Adrenal gland (tissue), 5 donors: ENCODE data around the gene ERGIC2.

Source experiments
- POLR2A ChIP-seq, 2 donors: fragments of 450-650 bp; IDR thresholded peaks; one replicate each; pipeline ENCODE4 v1.6.1; 2017; ENCODE audit warnings: antibody characterized with exemption in 2 of 2, mild to moderate bottlenecking in 2 of 2, moderate library complexity in 1 of 2
- TF ChIP-seq, protein P1 (sequence below), 6 experiments: fragments of 450-650 bp in 4 of 6; fragments of 200-600 bp in 2 of 6; sonication (generic) in 1 of 6; IDR thresholded peaks; 1 replicate in 5 of 6; 2 replicates in 1 of 6; pipeline versions ENCODE4 v1.5.1 to v1.8.0; 2016 to 2021; ENCODE audit warnings: antibody characterized with exemption in 6 of 6, mild to moderate bottlenecking in 2 of 6, moderate library complexity in 1 of 6
- donor health status: DM: no; HTN: no; CAD: no.

DNA sequence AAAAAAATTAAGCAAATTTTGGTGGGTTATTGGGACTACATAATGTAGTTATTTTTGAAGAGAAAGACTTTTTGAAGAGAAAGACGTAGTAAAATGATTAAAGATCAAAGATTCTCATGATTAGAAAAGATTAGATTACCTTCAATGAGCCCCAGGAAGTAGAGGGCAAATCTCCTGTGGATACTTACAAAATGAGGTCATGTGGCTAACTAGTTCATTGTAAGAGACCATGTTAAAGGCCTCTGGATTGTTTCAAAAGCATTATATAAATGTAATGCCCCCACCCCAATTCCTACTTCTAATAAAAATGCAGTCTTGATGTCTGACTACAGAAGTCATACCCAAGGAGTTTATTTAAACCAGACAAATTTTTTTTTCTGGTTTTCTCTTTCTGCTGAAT lies 93.3 kb downstream of the ERGIC2 start:
- TF ChIP-seq, protein P1, sequence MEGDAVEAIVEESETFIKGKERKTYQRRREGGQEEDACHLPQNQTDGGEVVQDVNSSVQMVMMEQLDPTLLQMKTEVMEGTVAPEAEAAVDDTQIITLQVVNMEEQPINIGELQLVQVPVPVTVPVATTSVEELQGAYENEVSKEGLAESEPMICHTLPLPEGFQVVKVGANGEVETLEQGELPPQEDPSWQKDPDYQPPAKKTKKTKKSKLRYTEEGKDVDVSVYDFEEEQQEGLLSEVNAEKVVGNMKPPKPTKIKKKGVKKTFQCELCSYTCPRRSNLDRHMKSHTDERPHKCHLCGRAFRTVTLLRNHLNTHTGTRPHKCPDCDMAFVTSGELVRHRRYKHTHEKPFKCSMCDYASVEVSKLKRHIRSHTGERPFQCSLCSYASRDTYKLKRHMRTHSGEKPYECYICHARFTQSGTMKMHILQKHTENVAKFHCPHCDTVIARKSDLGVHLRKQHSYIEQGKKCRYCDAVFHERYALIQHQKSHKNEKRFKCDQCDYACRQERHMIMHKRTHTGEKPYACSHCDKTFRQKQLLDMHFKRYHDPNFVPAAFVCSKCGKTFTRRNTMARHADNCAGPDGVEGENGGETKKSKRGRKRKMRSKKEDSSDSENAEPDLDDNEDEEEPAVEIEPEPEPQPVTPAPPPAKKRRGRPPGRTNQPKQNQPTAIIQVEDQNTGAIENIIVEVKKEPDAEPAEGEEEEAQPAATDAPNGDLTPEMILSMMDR (IDR thresholded peaks at IDR 0.05): no peak
- no peak for TF ChIP-seq POLR2A (IDR thresholded peaks at IDR 0.05)
